B cell (primary cell): ENCODE data around the gene TANGO6. TPM values are rescaled to one million over a fixed set of nuclear protein-coding genes. Genes with fewer than 3 reads are reported as not detected.

Source experiments
- ATAC-seq: fragments of 200-7000 bp; cut with Tn5 transposase; one replicate; pipeline ENCODE4 v1.10.0; 2021; ENCODE audit warnings: low read depth, mild to moderate bottlenecking, moderate number of reproducible peaks, moderate library complexity
- CTCF ChIA-PET: fragments of 350-600 bp; sonication (Branson Sonifier 250); formaldehyde crosslinking; loops from one replicate; lab custom pipeline; 2021; ENCODE audit warnings: antibody characterized with exemption, inconsistent platforms; lab: Charles Lee
- POLR2A ChIA-PET: fragments of 350-600 bp; sonication (Branson Sonifier 250); formaldehyde crosslinking; loops from one replicate; lab custom pipeline; 2021; ENCODE audit warnings: antibody characterized with exemption; lab: Charles Lee
- DNase-seq: peaks from one replicate; pipeline ENCODE4 v3.0.0; 2013
- H2AFZ ChIP-seq: 2 replicates; pipeline ENCODE4 v1.6.1; 2012; ENCODE audit warnings: mild to moderate bottlenecking, low read depth, low read length; ENCODE audit not compliant: insufficient read depth, poor library complexity, severe bottlenecking
- H3K27ac ChIP-seq, 2 donors: 1 replicate in 1 of 2; 2 replicates in 1 of 2; pipeline ENCODE4 v1.5.1; 2012 to 2013; ENCODE audit warnings: low read length in 2 of 2, mild to moderate bottlenecking in 2 of 2, moderate library complexity in 1 of 2
- H3K27me3 ChIP-seq, 4 experiments: fragments of 200-600 bp in 1 of 4; sonication (generic) in 1 of 4; replicated peaks in 1 of 4; 1 replicate in 2 of 4; 2 replicates in 2 of 4; pipeline versions ENCODE4 v1.6.1 to v1.7.0; 2013 to 2016; ENCODE audit warnings: low read length in 3 of 4, mild to moderate bottlenecking in 2 of 4, mixed read lengths in 1 of 4, moderate library complexity in 1 of 4; ENCODE audit not compliant: insufficient read depth in 4 of 4, control insufficient read depth in 3 of 4; ENCODE audit errors: control extremely low read depth in 1 of 4
- H3K36me3 ChIP-seq, 2 experiments: replicated peaks in 1 of 2; 1 replicate in 1 of 2; 2 replicates in 1 of 2; pipeline versions ENCODE4 v1.6.1 to v1.7.1; 2013; ENCODE audit warnings: low read length in 1 of 2; ENCODE audit not compliant: insufficient read depth in 2 of 2, control insufficient read depth in 1 of 2; ENCODE audit errors: control extremely low read depth in 1 of 2, extremely low read depth in 1 of 2
- H3K4me1 ChIP-seq, 2 donors: fragments of 200-600 bp in 1 of 2; sonication (generic) in 1 of 2; 1 replicate in 1 of 2; 2 replicates in 1 of 2; pipeline versions ENCODE4 v1.5.1 to v1.6.1; 2013 to 2017; ENCODE audit warnings: low read length in 2 of 2; ENCODE audit not compliant: control insufficient read depth in 2 of 2, insufficient read depth in 2 of 2
- H3K4me2 ChIP-seq: replicated peaks from 2 replicates; pipeline ENCODE3; 2012; ENCODE audit warnings: mild to moderate bottlenecking, low read depth, low read length; ENCODE audit not compliant: poor library complexity, severe bottlenecking
- H3K4me3 ChIP-seq, 5 experiments: fragments of 200-600 bp in 1 of 5; sonication (generic) in 1 of 5; 1 replicate in 3 of 5; 2 replicates in 2 of 5; pipeline versions ENCODE4 v1.5.1 to v1.7.0; 2011 to 2016; ENCODE audit warnings: low read length in 4 of 5, mild to moderate bottlenecking in 4 of 5, low read depth in 2 of 5, control low read depth in 1 of 5, moderate library complexity in 1 of 5; ENCODE audit not compliant: insufficient read depth in 1 of 5; ENCODE audit errors: control extremely low read depth in 1 of 5, extremely low read depth in 1 of 5
- H3K79me2 ChIP-seq: fragments of 200-600 bp; sonication (generic); one replicate; pipeline ENCODE4 v1.6.0; 2016; ENCODE audit warnings: low read length; ENCODE audit not compliant: control insufficient read depth, insufficient read depth
- H3K9ac ChIP-seq: fragments of 200-600 bp; sonication (generic); 2 replicates; pipeline ENCODE4 v1.6.1; 2017; ENCODE audit warnings: mild to moderate bottlenecking, low read length, moderate library complexity
- H3K9me3 ChIP-seq, 3 donors: one replicate each; pipeline versions ENCODE4 v1.6.1 to v1.7.1; 2013; ENCODE audit warnings: low read length in 2 of 3; ENCODE audit not compliant: control insufficient read depth in 2 of 3, insufficient read depth in 1 of 3; ENCODE audit errors: control extremely low read depth in 1 of 3
- H4K20me1 ChIP-seq: 2 replicates; pipeline ENCODE4 v1.6.0; 2012; ENCODE audit warnings: mild to moderate bottlenecking, low read length; ENCODE audit not compliant: insufficient read depth, control insufficient read depth, poor library complexity, severe bottlenecking
- H3K27ac Mint-ChIP-seq: one replicate; pipeline ENCODE4 v1.8.0; 2021; ENCODE audit warnings: mixed read lengths
- H3K27me3 Mint-ChIP-seq: one replicate; pipeline ENCODE4 v1.8.0; 2021; ENCODE audit warnings: mixed read lengths
- H3K4me1 Mint-ChIP-seq: one replicate; pipeline ENCODE4 v1.8.0; 2021; ENCODE audit warnings: mixed read lengths
- H3K4me3 Mint-ChIP-seq: one replicate; pipeline ENCODE4 v1.8.0; 2021; ENCODE audit warnings: mixed read lengths
- H3K9me3 Mint-ChIP-seq: one replicate; pipeline ENCODE4 v1.8.0; 2022; ENCODE audit warnings: mixed read lengths; ENCODE audit not compliant: insufficient read depth
- CTCF ChIP-seq: fragments of 200-600 bp; IDR thresholded peaks from one replicate; pipeline ENCODE4 v1.8.0; 2022; ENCODE audit warnings: antibody characterized with exemption, mild to moderate bottlenecking
- EZH2 ChIP-seq: IDR thresholded peaks from 2 replicates; pipeline ENCODE4 v1.6.1; 2012; ENCODE audit warnings: borderline replicate concordance, low read depth, mild to moderate bottlenecking, moderate library complexity, low read length; ENCODE audit not compliant: insufficient read depth, poor library complexity, severe bottlenecking
- WGBS: methylation state at CpG from one replicate; pipeline ENCODE4 v1.1.5; 2013; ENCODE audit warnings: missing lambda C conversion rate; ENCODE audit not compliant: insufficient coverage; 5-methylcytosine and 5-hydroxymethylcytosine counted together
- intact Hi-C: fragments of 100-400 bp; cut with micrococcal nuclease; formaldehyde crosslinking; loops from one replicate; pipeline ENCODE4 v1.10.0; 2022
- polyA plus RNA-seq: library from polyadenylated mRNA; depleted of rRNA; stranded (reverse); fragments of >200 nt; gene quantifications from 2 replicates; pipeline ENCODE4 v1.2.3, GENCODE V29; 2012
- total RNA-seq, 2 donors: library from RNA; stranded (reverse); fragments of 120-200 nt in 1 of 2; gene quantifications; 1 replicate in 1 of 2; 2 replicates in 1 of 2; pipeline versions ENCODE4 v1.2.3 to v1.2.4, GENCODE V29; 2013 to 2022

Gene TANGO6
- total and polyA plus RNA-seq, 2 donors (not counting 1 experiment from before 2014, with no cell fraction given): 8.0 to 42.8 TPM

- intact Hi-C loops: no loop called here
- WGBS: no CpG with 5 or more reads among the region's 3 CpGs
- H3K27ac Mint-ChIP-seq: no peak overlapping the region
Observed at GRCh38 chr16:68907781-68908181, 64.5 kb downstream of the TANGO6 start.

GRCh38 chr16:68909099-68909733, 65.9 kb downstream of the TANGO6 start:
- intact Hi-C loops: no loop called here
- Mint-ChIP-seq H3K27me3 (no peaks in the 10 kb centered on the region), H3K4me3 (no peak overlapping the region), H3K9me3 (no peaks in the 10 kb centered on the region), H3K4me1 (no peaks in the 10 kb centered on the region), H3K27ac (no peak overlapping the region)
- POLR2A ChIA-PET: no interaction called here
- TF ChIP-seq CTCF: no peak
- TF ChIP-seq EZH2: no peak
- ATAC-seq: no peak
- Histone ChIP-seq H3K79me2 (no peaks in the 10 kb centered on the region), H3K27ac (no peak overlapping the region), H3K4me2 (no peak overlapping the region), H3K27me3 (no peaks in the 10 kb centered on the region), H3K9me3 (no peaks in the 10 kb centered on the region), H3K4me1 (no peaks in the 10 kb centered on the region), H3K4me3 (no peak overlapping the region), H2AFZ (no peak overlapping the region), H3K36me3 (peaks cover 6 to 33% of the 10 kb centered on the region in 2 experiments), H4K20me1 (no peaks in the 10 kb centered on the region), H3K9ac (no peak overlapping the region)
- DNase-seq: no peak
- 98% methylated on average over 5 of the region's 8 CpGs for WGBS
- CTCF ChIA-PET: no interaction called here

More at GRCh38 chr16:68907781-68908181, 64.5 kb downstream of the TANGO6 start:
- no peaks in the 10 kb centered on the region for H3K4me1 Mint-ChIP-seq
- Histone ChIP-seq H3K36me3 (peaks cover 6 to 43% of the 10 kb centered on the region in 2 experiments), H4K20me1 (no peaks in the 10 kb centered on the region), H3K79me2 (no peaks in the 10 kb centered on the region), H3K9me3 (no peaks in the 10 kb centered on the region), H3K4me3 (no peak overlapping the region), H3K4me1 (no peaks in the 10 kb centered on the region), H2AFZ (no peak overlapping the region), H3K4me2 (no peak overlapping the region), H3K9ac (no peak overlapping the region), H3K27me3 (no peaks in the 10 kb centered on the region), H3K27ac (no peak overlapping the region)
- no peak overlapping the region for H3K4me3 Mint-ChIP-seq
- no peak for ATAC-seq
- H3K9me3 Mint-ChIP-seq: no peaks in the 10 kb centered on the region
- no peak for TF ChIP-seq CTCF
- H3K27me3 Mint-ChIP-seq: no peaks in the 10 kb centered on the region
- CTCF ChIA-PET: no interaction called here
- no peak for DNase-seq
- POLR2A ChIA-PET: no interaction called here
